ENCODE results near the gene NFS1. TPM values are rescaled to one million over a fixed set of nuclear protein-coding genes. Genes with fewer than 3 reads are reported as not detected.

NFS1 gene
- total and polyA plus RNA-seq, 2 of the 8 experiments (the other 6 are each of a cell fraction or from before 2014, with no cell fraction given): 26.1 to 38.8 TPM

- no peak for TF ChIP-seq CHD7 (IDR thresholded peaks at IDR 0.05; ENCODE audit: insufficient replicate concordance, low read length)
- no peak for TF ChIP-seq RAD21 (IDR thresholded peaks at IDR 0.05 in 1 of 2, conservative IDR thresholded peaks at IDR 0.05 in 1 of 2; ENCODE audit: low read depth in 2 of 2, low read length in 2 of 2)
- TF ChIP-seq CTCF (IDR thresholded peaks at IDR 0.05; ENCODE audit: control extremely low read depth in 1 of 3, insufficient read depth in 1 of 3, low read depth in 1 of 3, low read length in 3 of 3): no peak
- TF ChIP-seq CTBP2 (IDR thresholded peaks at IDR 0.05; ENCODE audit: borderline replicate concordance, insufficient read depth, insufficient read length, low read length): no peak
- TF ChIP-seq RFX5 (IDR thresholded peaks at IDR 0.05; ENCODE audit: borderline replicate concordance, low read depth, low read length): no peak
- no peak for TF ChIP-seq ATF3 (IDR thresholded peaks at IDR 0.05; ENCODE audit: insufficient read depth, low read depth, low read length)
Observed at GRCh38 chr20:35697696-35698297, 1.4 kb downstream of the NFS1 start (continued).
